Measurements from ENCODE around the gene UPF2. TPM values are rescaled to one million over a fixed set of nuclear protein-coding genes. Genes with fewer than 3 reads are reported as not detected.

UPF2 gene
- total and polyA plus RNA-seq, 2 of the 4 experiments (the other 2 are of a cell fraction): 9.2 to 14.3 TPM

GRCh38 chr10:12042409-12042796, 206 bp downstream of the UPF2 start:
- peak overlapping the region; percentile 81 for H2BK5ac ChIP-seq (ENCODE audit: low read depth, low read length, poor library complexity, severe bottlenecking)
- H3K18ac ChIP-seq (ENCODE audit: low read depth, low read length): peak overlapping the region; percentile 50; the same call in 1 of the 2 replicates
- no TSS peak for BruUV-seq (replicated peaks)
- no peak overlapping the region for H2BK20ac ChIP-seq (ENCODE audit: low read depth, low read length)
- peak overlapping the region; percentile 92 for H3K27ac ChIP-seq (ENCODE audit: insufficient read depth, low read length)
- peak overlapping the region; percentile 79 for H3K56ac ChIP-seq (ENCODE audit: extremely low read depth, insufficient read depth, low read length)
- peak overlapping the region; percentile 81 to 90; a peak in 2 of 4 replicates for H4K8ac ChIP-seq (ENCODE audit: low read depth in 2 of 2, low read length in 2 of 2)
- peak overlapping the region; percentile 91 for H3K4me3 ChIP-seq (ENCODE audit: insufficient read depth, low read depth, low read length)
- peak overlapping the region; percentile 6 for H2AK5ac ChIP-seq (ENCODE audit: low read depth, low read length)
- H3K27me3 ChIP-seq (ENCODE audit: control insufficient read depth, insufficient read depth, low read length): no peaks in the 10 kb centered on the region
- peak overlapping the region; percentile 74 for H3K4me2 ChIP-seq (ENCODE audit: low read depth, low read length)
- POLR2A ChIA-PET (ENCODE audit: unreplicated experiment): no interaction called here
- no peaks in the 10 kb centered on the region for H3K9me3 ChIP-seq (ENCODE audit: control insufficient read depth, insufficient read depth, low read length)
- peak overlapping the region; percentile 100 for H2AK9ac ChIP-seq (replicated peaks; ENCODE audit: low read depth, low read length, poor library complexity)
- peak overlapping the region; percentile 83 for H3K14ac ChIP-seq (replicated peaks; ENCODE audit: low read depth, low read length)
- no peaks in the 10 kb centered on the region; the same call in 1 of the 2 replicates for H4K20me1 ChIP-seq (ENCODE audit: insufficient read depth, low read length)
- peak overlapping the region; percentile 88 for H3K4ac ChIP-seq (ENCODE audit: low read depth, low read length)
- peak overlapping the region; percentile 71 for H4K5ac ChIP-seq (ENCODE audit: low read depth, low read length)
- dilution Hi-C loops (cut with HindIII; ENCODE audit: low sequenced_read_pairs, unreplicated experiment) (no loop called here), in situ Hi-C loops (cut with MboI; ENCODE audit: low sequenced_read_pairs) (no loop called here), intact Hi-C loops (cut with micrococcal nuclease) (no loop called here)
- H2BK15ac ChIP-seq (ENCODE audit: low read depth, low read length): no peak overlapping the region; the same call in 2 of the 3 replicates
- ATAC-seq (ENCODE audit: low read depth) (peak; percentile 43), DNase-seq (peak; percentile 3)
- TF ChIP-seq POLR2A (IDR thresholded peaks at IDR 0.05; ENCODE audit: low read depth, low read length): no peak; the same call in 1 of the 2 replicates
- peak overlapping the region; percentile 97 for H2AFZ ChIP-seq (replicated peaks; ENCODE audit: low read length, poor library complexity)
- CTCF ChIA-PET: no interaction called here
- no peaks in the 10 kb centered on the region for H3K9me1 ChIP-seq (ENCODE audit: insufficient read depth, low read length)
- peak overlapping the region; percentile 89 for H3K9ac ChIP-seq (ENCODE audit: low read depth, low read length)
- WGBS, 2 experiments (ENCODE audit: extremely low coverage in 2 of 2, insufficient read length in 1 of 2): no CpG with 5 or more reads among the region's 31 CpGs
- H3K79me1 ChIP-seq (ENCODE audit: low read depth in 1 of 2, low read length in 2 of 2): peaks cover 4 to 25% of the 10 kb centered on the region in 2 experiments; a peak in 3 of 4 replicates
- no peaks in the 10 kb centered on the region for H3K4me1 ChIP-seq (ENCODE audit: control insufficient read depth, insufficient read depth, low read length)
- no peaks in the 10 kb centered on the region for H3K36me3 ChIP-seq (ENCODE audit: control insufficient read depth, insufficient read depth, low read length)
- peak overlapping the region; percentile 73 for H4K91ac ChIP-seq (ENCODE audit: insufficient read depth, low read depth, low read length)
- H3K23ac ChIP-seq (ENCODE audit: low read depth, low read length): peak overlapping the region; percentile 93
- H2BK120ac ChIP-seq (ENCODE audit: low read depth, low read length): peak overlapping the region; percentile 33; the same call in 1 of the 2 replicates
